ENCODE data around the gene F2R.

DNA sequence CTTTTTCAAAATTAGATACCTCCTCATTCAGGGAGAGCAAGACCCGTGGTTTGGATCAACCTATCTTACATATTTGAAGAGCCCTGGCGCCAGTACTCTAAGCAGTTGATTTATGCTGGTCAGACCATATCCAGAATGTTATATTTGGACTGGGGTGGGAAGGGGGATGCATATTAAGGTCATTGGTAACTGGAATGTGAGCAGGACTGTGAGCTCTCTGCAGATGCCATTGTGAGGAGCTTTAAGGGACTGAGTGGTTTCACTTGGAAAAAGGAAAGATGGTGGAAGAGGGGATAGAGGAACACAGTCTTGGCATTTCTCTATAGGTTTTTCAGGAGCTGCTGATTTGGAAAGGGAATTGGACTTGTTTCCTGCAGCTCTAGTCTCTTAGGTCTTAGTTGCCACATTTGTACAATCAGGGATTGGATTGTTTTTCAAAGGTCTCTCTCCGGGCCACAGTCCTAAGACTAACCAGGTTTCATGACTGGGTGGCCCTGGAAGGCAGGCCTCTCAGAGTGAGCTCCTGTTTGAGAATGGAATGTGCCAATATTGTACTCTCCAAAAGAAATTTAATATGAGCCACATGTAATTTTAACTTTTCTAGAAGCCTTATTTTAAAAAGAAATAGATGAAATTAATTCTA, 25.8 kb upstream of the F2R start:
- TF ChIP-seq ZNF274 (IDR thresholded peaks at IDR 0.05; ENCODE audit: low read depth, low read length) = no peak
- no peak for TF ChIP-seq YY1 (IDR thresholded peaks at IDR 0.05; ENCODE audit: insufficient read depth, insufficient read length)
